Esophagus muscularis mucosa (tissue), 4 donors: Measurements from ENCODE around the gene CX3CL1. TPM values are rescaled to one million over a fixed set of nuclear protein-coding genes. Genes with fewer than 3 reads are reported as not detected.

Experiments
- DNase-seq: peaks from one replicate; pipeline ENCODE4 v3.0.0-alpha.2; 2017; ENCODE audit errors: extremely low spot score
- H3K27ac ChIP-seq, 4 donors: fragments of 200-600 bp; sonication (generic); replicated peaks in 1 of 4; 1 replicate in 3 of 4; 2 replicates in 1 of 4; pipeline ENCODE4 v1.5.1; 2016 to 2019; ENCODE audit warnings: mild to moderate bottlenecking in 1 of 4
- H3K27me3 ChIP-seq, 4 donors: fragments of 200-600 bp; sonication (generic); one replicate each; pipeline versions ENCODE4 v1.5.1 to v1.6.0; 2016 to 2019
- H3K36me3 ChIP-seq, 4 donors: fragments of 200-600 bp; sonication (generic); one replicate each; pipeline ENCODE4 v1.5.1; 2016 to 2019
- H3K4me1 ChIP-seq, 4 donors: fragments of 200-600 bp; sonication (generic); one replicate each; pipeline ENCODE4 v1.5.1; 2016 to 2019
- H3K4me3 ChIP-seq, 4 donors: fragments of 200-600 bp; sonication (generic); 1 replicate in 2 of 4; 2 replicates in 2 of 4; pipeline ENCODE4 v1.5.1; 2016 to 2019; ENCODE audit warnings: mild to moderate bottlenecking in 4 of 4, moderate library complexity in 1 of 4
- H3K9me3 ChIP-seq, 4 donors: fragments of 200-600 bp; sonication (generic); 1 replicate in 3 of 4; 2 replicates in 1 of 4; pipeline ENCODE4 v1.5.1; 2016 to 2019
- CTCF ChIP-seq, 3 experiments: fragments of 200-600 bp in 2 of 3; fragments of 450-650 bp in 1 of 3; sonication (generic) in 2 of 3; IDR thresholded peaks; one replicate each; pipeline ENCODE4 v1.5.1; 2017 to 2019; ENCODE audit warnings: antibody characterized with exemption in 3 of 3, mild to moderate bottlenecking in 2 of 3, moderate library complexity in 1 of 3
- EP300 ChIP-seq: sonication (generic); formaldehyde crosslinking; IDR thresholded peaks from one replicate; pipeline ENCODE4 v1.6.1; 2017; ENCODE audit warnings: antibody characterized with exemption
- POLR2A ChIP-seq: fragments of 450-650 bp; IDR thresholded peaks from one replicate; pipeline ENCODE4 v1.6.1; 2017; ENCODE audit warnings: antibody characterized with exemption, moderate library complexity, mild to moderate bottlenecking, low read depth
- POLR2AphosphoS5 ChIP-seq, 2 donors: sonication (generic); formaldehyde crosslinking; IDR thresholded peaks; one replicate each; pipeline ENCODE4 v1.6.1; 2017; ENCODE audit warnings: antibody characterized with exemption in 2 of 2
- WGBS: methylation state at CpG from one replicate; pipeline ENCODE4 v1.1.5; 2018; 5-methylcytosine and 5-hydroxymethylcytosine counted together
- intact Hi-C: fragments of 100-400 bp; cut with DNase I; formaldehyde crosslinking; loops from one replicate; pipeline ENCODE4 v1.15.1; 2023
- total RNA-seq, 4 donors: library from RNA; depleted of rRNA; stranded (reverse); fragments of >200 nt; gene quantifications; one replicate each; pipeline versions ENCODE4 v1.1.0 to v1.2.1, GENCODE V29; 2016

Gene CX3CL1
- total RNA-seq, 4 donors from 2014 or later = 26.8 to 40.4 (median 29.9) TPM

- H3K9me3 ChIP-seq = no peaks in the 10 kb centered on the region
- intact Hi-C loops = no loop called here
- H3K27ac ChIP-seq = no peak within 1 kb of the TSS
- TF ChIP-seq CTCF (IDR thresholded peaks at IDR 0.05) (no peak), POLR2A (no peak), EP300 (no peak), POLR2AphosphoS5 (IDR thresholded peaks at IDR 0.05) (no peak)
- no peaks in the 10 kb centered on the region for H3K36me3 ChIP-seq
- no peaks in the 10 kb centered on the region for H3K4me1 ChIP-seq
- H3K27me3 ChIP-seq = no peaks in the 10 kb centered on the region
- H3K4me3 ChIP-seq = no peak within 1 kb of the TSS
- no peak for DNase-seq
- whole genome bisulfite sequencing = 88% methylated on average over 6 of the region's 9 CpGs
Measured at GRCh38 chr16:57358527-57359095, 13.7 kb upstream of the CX3CL1 start, which contains the start of gene CCL22. CCL22 (plus strand) TSS chr16:57358783; CDS start chr16:57358817, 34 bp downstream.

- WGBS = 94% methylated on average over 15 of the region's 16 CpGs
- DNase-seq = no peak
- TF ChIP-seq CTCF (IDR thresholded peaks at IDR 0.05) (no peak), POLR2AphosphoS5 (IDR thresholded peaks at IDR 0.05) (no peak), POLR2A (no peak), EP300 (no peak)
- H3K27me3 ChIP-seq = no peaks in the 10 kb centered on the region
- intact Hi-C loops = no loop called here
- H3K4me3 ChIP-seq = no peak overlapping the region
- H3K27ac ChIP-seq = no peak overlapping the region
- H3K9me3 ChIP-seq = no peaks in the 10 kb centered on the region
- H3K36me3 ChIP-seq = no peaks in the 10 kb centered on the region
- H3K4me1 ChIP-seq = no peaks in the 10 kb centered on the region
Measured at GRCh38 chr16:57360321-57360935, 11.9 kb upstream of the CX3CL1 start.

DNA sequence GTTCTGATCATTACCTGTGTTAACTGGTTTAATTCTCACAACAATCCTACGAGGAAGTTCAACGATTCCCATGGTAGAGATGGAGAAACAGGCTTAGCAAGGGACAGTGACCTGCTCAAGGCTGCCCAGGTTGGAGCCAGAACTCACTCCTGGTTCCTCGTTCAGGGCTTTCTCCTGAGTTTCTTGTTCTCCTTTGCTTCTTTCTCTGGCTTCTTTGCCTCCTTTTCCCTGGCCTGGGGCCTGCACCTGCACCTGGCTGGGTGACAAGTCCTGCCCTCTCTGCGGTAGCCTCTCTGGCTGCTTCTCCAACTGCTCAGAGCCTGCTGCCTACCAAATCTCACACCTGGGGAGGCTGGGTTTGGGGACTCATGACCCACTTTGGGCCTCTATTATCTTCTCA, 10.9 kb upstream of the CX3CL1 start:
- H3K36me3 ChIP-seq = no peaks in the 10 kb centered on the region
- H3K27ac ChIP-seq = no peak overlapping the region
- 78% methylated on average over 4 of the region's 4 CpGs for WGBS
- intact Hi-C loops = no loop called here
- H3K27me3 ChIP-seq = no peaks in the 10 kb centered on the region
- TF ChIP-seq CTCF (IDR thresholded peaks at IDR 0.05) = no peak
- TF ChIP-seq POLR2AphosphoS5 (IDR thresholded peaks at IDR 0.05) = no peak
- TF ChIP-seq POLR2A = no peak
- TF ChIP-seq EP300 = no peak
- peaks cover 0 to 7% (median 0%) of the 10 kb centered on the region in 4 donors for H3K4me1 ChIP-seq
- H3K4me3 ChIP-seq = no peak overlapping the region
- H3K9me3 ChIP-seq = no peaks in the 10 kb centered on the region
- no peak for DNase-seq

DNA sequence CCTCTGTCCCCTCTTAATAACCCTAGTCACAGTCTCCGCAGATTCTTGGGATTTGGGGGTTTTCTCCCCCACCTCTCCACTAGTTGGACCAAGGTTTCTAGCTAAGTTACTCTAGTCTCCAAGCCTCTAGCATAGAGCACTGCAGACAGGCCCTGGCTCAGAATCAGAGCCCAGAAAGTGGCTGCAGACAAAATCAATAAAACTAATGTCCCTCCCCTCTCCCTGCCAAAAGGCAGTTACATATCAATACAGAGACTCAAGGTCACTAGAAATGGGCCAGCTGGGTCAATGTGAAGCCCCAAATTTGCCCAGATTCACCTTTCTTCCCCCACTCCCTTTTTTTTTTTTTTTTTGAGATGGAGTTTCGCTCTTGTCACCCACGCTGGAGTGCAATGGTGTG, 8.1 kb upstream of the CX3CL1 start:
- H3K9me3 ChIP-seq = no peaks in the 10 kb centered on the region
- H3K27me3 ChIP-seq = no peaks in the 10 kb centered on the region
- TF ChIP-seq POLR2A (no peak), EP300 (no peak), CTCF (IDR thresholded peaks at IDR 0.05) (no peak), POLR2AphosphoS5 (IDR thresholded peaks at IDR 0.05) (no peak)
- no peak overlapping the region for H3K27ac ChIP-seq
- no peaks in the 10 kb centered on the region for H3K36me3 ChIP-seq
- H3K4me3 ChIP-seq = no peak overlapping the region
- intact Hi-C loops = no loop called here
- 98% methylated on average over 3 of the region's 3 CpGs for WGBS
- H3K4me1 ChIP-seq = peaks cover 0 to 15% (median 4%) of the 10 kb centered on the region in 4 donors
- DNase-seq = no peak
